ENCODE measurements around the gene TM4SF4.

DNA sequence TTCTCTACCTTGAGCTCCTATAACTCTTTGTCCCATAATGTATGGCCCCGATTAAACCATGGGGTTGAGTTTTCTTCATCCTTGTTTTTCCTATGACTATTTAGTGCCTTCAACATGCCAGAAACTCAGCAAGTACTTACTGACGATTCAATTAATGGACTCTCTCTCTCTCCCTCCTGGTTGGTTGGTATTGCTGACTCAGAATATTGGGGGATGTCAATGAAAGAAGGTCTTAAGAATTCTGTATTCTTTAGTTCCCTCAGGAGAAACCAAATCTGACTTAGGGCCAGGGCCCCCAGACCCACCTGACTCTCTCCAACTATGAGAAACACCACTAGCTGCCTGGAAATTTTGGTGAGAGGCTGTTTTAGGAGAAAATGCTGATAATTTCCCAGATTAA, 40.8 kb downstream of the TM4SF4 start:
- TF ChIP-seq, protein P1, sequence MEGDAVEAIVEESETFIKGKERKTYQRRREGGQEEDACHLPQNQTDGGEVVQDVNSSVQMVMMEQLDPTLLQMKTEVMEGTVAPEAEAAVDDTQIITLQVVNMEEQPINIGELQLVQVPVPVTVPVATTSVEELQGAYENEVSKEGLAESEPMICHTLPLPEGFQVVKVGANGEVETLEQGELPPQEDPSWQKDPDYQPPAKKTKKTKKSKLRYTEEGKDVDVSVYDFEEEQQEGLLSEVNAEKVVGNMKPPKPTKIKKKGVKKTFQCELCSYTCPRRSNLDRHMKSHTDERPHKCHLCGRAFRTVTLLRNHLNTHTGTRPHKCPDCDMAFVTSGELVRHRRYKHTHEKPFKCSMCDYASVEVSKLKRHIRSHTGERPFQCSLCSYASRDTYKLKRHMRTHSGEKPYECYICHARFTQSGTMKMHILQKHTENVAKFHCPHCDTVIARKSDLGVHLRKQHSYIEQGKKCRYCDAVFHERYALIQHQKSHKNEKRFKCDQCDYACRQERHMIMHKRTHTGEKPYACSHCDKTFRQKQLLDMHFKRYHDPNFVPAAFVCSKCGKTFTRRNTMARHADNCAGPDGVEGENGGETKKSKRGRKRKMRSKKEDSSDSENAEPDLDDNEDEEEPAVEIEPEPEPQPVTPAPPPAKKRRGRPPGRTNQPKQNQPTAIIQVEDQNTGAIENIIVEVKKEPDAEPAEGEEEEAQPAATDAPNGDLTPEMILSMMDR (IDR thresholded peaks at IDR 0.05 in 4 of 5, conservative IDR thresholded peaks at IDR 0.05 in 1 of 5) = no peak
- TF ChIP-seq POLR2A (IDR thresholded peaks at IDR 0.05) = no peak

Measured in gastrocnemius medialis (tissue), 4 donors.